HG03354 (cell line): ENCODE measurements around the gene MYH7B.

ENCODE experiments used
- ATAC-seq: cut with Tn5 transposase; IDR thresholded peaks from one replicate; pipeline ENCODE4 v1.9.1; 2021; ENCODE audit warnings: mild to moderate bottlenecking; ENCODE audit not compliant: unreplicated experiment, poor library complexity, severe bottlenecking

MYH7B gene

GRCh38 chr20:35002426-35003210 is 47.0 kb downstream of the MYH7B start:
- ATAC-seq = no peak

- ATAC-seq = no peak
These were observed 47.8 kb downstream of the MYH7B start for GRCh38 chr20:35003211-35004031.

GRCh38 chr20:35004051-35004725 is 48.5 kb downstream of the MYH7B start:
- no peak for ATAC-seq

GRCh38 chr20:35004749-35005462 is 49.2 kb downstream of the MYH7B start:
- no peak for ATAC-seq
